ES-I3 (cell line): Measurements from ENCODE around the gene NRSN2.
A peak's percentile ranks its signal among the peaks of the same experiment; 100 is the strongest.
"Not testable (repeated sequence)": the region's sequence is repeated elsewhere in the genome, so short reads cannot be mapped to it uniquely, and the experiment has no call there.

Experiments
- H3K36me3 ChIP-seq: 2 replicates; pipeline ENCODE4 v1.6.1; 2013; ENCODE audit warnings: mild to moderate bottlenecking, low read length, control low read depth, moderate library complexity; ENCODE audit not compliant: insufficient read depth
- H3K4me1 ChIP-seq: 2 replicates; pipeline ENCODE4 v1.6.1; 2013; ENCODE audit warnings: mild to moderate bottlenecking, control low read depth, low read length; ENCODE audit not compliant: insufficient read depth
- H3K9ac ChIP-seq: 2 replicates; pipeline ENCODE4 v1.6.1; 2013; ENCODE audit warnings: low read depth, mild to moderate bottlenecking, low read length, moderate library complexity
- H3K9me3 ChIP-seq: 2 replicates; pipeline ENCODE4 v1.6.1; 2013; ENCODE audit warnings: mild to moderate bottlenecking, low read length, moderate library complexity; ENCODE audit not compliant: control insufficient read depth, insufficient read depth

Gene NRSN2

DNA sequence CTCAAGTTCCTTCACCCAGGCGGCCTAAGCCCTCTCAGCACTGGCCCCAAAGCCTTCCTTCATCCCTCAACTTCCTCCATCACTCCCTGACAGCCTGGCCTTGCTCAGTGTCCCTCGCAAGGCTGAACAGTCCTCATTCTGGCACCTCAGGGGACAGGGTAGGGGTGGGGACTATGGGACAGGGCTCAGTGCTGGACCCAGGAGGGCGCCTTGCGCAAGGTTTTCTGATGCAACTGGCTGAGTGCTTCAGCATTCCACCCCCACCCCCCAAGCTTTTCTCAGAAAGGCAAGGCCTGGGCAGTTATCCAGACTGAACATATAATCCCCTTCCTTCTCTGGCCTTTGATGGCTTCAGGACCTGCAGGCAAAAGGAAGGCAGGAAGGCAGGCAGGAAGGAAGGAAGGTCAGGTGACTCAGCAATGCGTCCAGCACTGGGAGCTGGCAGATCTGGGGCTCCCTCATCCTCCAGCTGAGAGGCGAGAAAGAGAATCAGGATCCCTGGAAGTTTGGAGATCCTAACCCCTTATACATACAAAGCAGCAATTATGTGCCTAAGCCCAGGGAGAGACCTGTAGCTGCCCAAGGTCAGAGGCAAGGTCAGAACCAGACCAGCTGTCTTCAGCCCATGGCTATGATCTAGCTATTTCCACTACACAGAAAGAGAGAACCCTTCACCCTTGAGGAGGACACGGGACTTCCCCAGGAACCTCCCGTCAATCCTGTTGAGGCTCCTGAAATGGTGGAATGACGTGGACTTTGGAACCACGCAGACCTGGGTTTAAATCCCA lies 25.0 kb downstream of the NRSN2 start:
- H3K9ac ChIP-seq, result no peak overlapping the region
- H3K9me3 ChIP-seq, result no peaks in the 10 kb centered on the region
- no peaks in the 10 kb centered on the region for H3K36me3 ChIP-seq
- H3K4me1 ChIP-seq, result peaks cover 10% of the 10 kb centered on the region

DNA sequence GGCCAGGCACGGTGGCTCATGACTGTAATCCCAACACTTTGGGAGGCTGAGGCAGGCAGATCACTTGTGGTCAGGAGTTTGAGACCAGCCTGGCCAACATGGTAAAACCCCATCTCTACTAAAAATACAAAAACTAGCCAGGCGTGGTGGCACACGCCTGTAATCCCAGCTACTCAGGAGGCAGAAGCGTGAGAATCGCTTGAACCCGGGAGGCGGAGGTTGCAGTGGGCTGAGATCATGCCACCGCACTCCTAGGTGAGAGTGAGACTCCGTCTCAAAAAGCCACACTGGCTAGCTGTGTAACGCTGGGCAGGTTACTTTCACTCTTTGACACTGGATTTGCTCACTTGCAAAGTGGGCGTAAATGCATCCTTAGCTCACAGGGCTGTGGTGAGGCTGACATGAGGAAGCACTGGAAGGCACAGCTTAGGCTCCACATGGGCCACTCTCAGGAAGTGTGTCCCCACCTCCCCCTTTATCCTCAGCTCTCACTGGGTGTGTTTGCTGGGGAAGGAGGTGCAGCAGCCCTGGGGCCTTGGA lies 25.7 kb downstream of the NRSN2 start:
- H3K4me1 ChIP-seq, result peaks cover 10% of the 10 kb centered on the region
- not testable (repeated sequence) for H3K9me3 ChIP-seq, H3K36me3 ChIP-seq, H3K9ac ChIP-seq

DNA sequence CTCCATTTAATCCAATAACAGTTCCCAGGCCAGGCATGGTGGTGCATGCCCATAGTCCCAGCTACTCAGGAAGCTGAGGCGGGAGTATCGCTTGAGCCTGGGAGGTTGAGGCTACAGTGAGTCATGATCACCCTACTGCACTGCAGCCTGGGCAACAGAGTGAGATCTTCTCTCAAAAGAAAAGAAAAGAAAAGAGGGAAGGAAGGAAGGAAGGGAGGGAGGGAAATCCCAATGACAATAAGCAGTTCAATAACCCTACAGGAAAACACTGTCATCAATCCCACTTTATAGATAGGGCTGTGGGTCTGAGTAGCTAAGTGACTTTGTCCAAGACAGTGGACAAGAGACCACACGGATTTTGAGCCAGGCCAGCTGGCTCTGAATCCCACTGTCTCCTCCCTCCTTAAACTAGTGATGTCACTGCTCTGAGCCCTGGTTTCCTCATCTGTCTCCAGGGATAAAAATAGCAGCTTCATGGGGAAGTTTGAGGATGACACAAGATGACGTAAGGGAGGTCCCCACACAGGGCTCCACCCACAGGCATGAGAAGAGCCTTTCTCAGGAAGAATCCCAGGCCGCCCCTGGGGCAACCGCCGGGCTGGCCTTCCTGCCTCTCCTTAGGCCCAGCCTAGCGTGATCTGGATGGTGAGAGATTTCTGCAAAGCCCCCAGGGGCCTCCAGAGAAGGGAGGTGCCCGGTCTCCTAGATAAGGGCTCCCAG lies 26.4 kb downstream of the NRSN2 start:
- Histone ChIP-seq H3K9ac (no peak overlapping the region), H3K36me3 (no peaks in the 10 kb centered on the region), H3K9me3 (no peaks in the 10 kb centered on the region), H3K4me1 (peaks cover 14% of the 10 kb centered on the region)

DNA sequence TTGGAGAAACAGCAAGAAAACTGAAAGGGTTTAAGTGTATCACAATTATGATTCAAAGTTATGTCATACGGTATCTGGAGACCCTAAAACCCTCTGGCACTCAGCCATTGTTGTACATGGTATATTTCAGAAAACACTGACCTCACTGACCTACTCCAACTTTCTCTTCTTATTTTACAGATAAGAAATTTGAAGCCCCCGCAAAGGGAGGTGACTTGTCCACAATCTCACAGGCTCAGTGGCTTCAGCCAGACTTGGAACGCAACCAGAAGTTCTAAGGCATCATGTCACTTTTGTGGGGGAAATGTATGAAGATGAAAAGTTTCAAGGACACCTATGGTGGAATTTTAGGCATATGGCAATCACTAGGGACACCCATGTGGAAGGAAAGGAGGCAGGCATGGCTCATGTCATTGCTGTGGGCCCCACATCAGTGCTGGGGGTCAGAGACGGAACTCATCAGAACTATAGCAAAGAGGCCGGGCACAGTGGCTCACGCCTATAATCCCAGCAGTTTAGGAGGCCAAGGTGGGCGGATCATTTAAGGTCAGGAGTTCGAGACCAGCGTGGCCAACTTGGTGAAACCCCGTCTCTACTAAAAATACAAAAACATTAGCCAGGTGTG lies 28.5 kb downstream of the NRSN2 start:
- Histone ChIP-seq H3K9ac (no peak overlapping the region), H3K36me3 (no peaks in the 10 kb centered on the region), H3K9me3 (no peaks in the 10 kb centered on the region), H3K4me1 (peaks cover 14% of the 10 kb centered on the region)

GRCh38 chr20:376089-376488 lies 29.2 kb downstream of the NRSN2 start:
- Histone ChIP-seq H3K9me3 (no peaks in the 10 kb centered on the region), H3K9ac (no peak overlapping the region), H3K4me1 (peaks cover 14% of the 10 kb centered on the region), H3K36me3 (no peaks in the 10 kb centered on the region)

DNA sequence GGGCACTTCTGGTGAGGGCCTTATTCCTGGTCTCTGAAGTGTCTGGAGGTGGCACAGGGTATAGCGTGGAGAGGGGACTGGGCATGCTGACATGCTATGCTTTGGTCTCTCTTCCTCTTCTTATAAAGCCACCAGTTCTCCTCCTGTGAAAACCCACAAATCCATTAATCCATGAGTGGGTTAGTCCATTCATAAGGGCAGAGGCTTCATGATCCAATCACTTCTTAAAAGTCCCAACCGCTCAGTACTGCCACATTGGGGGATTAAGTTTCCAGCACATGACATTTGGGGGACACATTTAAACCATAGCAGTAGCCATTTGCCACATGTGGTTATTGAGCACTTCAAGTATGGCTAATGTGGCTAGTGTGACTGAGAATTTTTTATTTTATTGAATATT lies 29.8 kb downstream of the NRSN2 start:
- no peaks in the 10 kb centered on the region for H3K36me3 ChIP-seq
- H3K9me3 ChIP-seq, result no peaks in the 10 kb centered on the region
- peaks cover 10% of the 10 kb centered on the region for H3K4me1 ChIP-seq
- H3K9ac ChIP-seq, result no peak overlapping the region

DNA sequence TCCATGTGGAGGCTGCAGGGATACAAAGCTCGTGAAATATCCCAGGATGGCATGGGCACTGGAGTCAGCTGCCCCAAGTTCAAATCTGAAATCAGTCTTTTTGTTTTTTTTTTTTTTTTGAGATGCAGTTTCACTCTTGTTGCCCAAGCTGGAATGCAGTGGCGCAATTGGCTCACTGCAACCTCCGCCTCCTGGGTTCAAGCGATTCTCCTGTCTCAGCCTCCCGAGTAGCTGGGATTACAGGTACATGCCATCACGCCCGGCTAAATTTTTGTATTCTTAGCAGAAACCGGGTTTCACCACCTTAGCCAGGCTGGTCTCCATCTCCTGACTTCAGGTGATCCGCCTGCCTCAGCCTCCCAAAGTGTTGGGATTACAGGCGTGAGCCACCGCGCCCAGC lies 30.7 kb downstream of the NRSN2 start:
- H3K36me3 ChIP-seq, result not testable (repeated sequence)

DNA sequence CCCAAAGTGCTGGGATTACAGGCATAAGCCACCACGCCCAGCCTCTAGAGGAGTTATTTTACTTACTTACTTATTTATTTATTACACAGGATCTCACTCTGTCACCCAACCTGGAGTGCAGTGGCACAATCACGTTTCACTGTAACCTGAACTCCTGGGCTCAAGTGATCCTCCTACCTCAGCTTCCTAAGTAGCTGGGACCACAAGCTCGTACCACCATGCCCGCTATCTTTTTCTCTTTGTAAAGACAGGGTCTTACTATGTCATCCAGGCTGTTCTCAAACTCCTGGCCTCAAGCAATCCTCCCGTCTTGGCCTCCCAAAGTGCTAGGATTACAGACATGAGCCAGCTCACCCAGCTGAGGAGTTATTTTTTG lies 32.0 kb downstream of the NRSN2 start:
- Histone ChIP-seq H3K9ac (no peak overlapping the region), H3K9me3 (no peaks in the 10 kb centered on the region), H3K36me3 (no peaks in the 10 kb centered on the region), H3K4me1 (peaks cover 4% of the 10 kb centered on the region; the same call in 1 of the 2 replicates)

More for the DNA sequence above, 30.7 kb downstream of the NRSN2 start:
- H3K4me1 ChIP-seq, H3K9ac ChIP-seq, H3K9me3 ChIP-seq: not testable (repeated sequence)

DNA sequence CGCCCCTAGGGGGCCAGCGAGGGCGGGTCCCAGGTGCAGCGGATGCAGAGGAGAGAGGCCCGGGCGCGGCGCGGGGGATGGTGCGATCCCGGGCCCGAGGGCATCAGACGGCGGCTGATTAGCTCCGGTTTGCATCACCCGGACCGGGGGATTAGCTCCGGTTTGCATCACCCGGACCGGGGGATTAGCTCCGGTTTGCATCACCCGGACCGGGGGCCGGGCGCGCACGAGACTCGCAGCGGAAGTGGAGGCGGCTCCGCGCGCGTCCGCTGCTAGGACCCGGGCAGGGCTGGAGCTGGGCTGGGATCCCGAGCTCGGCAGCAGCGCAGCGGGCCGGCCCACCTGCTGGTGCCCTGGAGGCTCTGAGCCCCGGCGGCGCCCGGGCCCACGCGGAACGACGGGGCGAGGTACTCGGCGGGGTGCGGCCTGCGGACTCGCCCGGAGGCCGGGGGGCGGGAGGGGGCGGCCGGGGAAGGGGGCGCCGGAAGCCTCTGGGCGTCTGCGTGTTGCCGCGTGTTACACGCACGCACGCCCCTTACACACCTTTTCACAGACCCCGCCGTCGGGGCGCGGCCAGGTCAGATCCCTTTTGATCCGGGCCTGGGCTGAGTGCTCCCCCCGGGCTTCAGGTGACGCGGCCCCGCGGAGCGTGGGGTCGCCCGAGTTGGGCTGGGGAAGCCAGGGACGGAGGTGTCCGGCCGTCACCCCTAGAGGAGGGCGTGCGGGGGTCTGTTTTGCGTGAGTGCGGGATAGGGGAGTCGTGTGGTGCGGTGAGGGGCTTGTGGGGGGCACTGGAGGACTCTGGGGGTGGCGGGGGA lies 34.1 kb downstream of the NRSN2 start:
- peak overlapping the region; percentile 74 for H3K9ac ChIP-seq
- peaks cover 3% of the 10 kb centered on the region; the same call in 1 of the 2 replicates for H3K36me3 ChIP-seq
- H3K4me1 ChIP-seq, result peaks cover 4% of the 10 kb centered on the region; the same call in 1 of the 2 replicates
- H3K9me3 ChIP-seq, result no peaks in the 10 kb centered on the region

DNA sequence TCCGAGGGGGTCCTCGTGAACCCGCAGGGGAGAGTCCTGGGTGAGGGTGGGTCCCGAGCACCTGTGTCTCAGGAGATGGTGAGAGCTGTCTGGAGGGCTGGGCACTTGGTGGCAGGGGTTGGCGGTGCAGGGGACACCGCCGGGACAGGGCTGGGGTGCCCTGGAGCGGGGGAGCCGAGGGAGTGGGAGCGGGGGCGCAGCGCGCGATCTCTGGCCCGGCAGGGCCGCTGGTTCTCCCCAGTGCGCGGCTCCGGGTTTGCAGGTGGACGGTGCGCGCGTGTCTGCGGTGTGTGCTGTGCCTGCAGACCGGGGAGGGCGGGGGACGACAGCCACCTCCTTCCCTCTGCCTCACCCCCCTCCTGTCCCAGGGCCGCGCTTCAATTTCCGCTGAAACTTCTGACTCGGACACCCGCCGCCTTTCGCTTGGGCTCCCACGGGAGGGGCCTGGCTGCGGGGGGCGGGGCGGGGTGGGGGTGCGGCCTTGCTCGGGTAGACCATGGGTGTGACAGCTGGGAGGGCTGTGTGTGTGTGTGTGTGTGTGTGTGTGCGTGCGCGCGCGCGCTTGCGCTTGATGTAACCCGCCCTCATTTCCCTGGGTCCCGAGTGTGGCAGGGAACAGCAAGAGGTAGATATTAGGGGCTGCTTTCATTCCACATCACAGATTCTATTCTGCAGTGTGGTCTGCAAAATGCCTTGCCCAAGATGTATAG lies 34.8 kb downstream of the NRSN2 start:
- H3K9ac ChIP-seq, result peak overlapping the region; percentile 74
- peaks cover 4% of the 10 kb centered on the region; the same call in 1 of the 2 replicates for H3K4me1 ChIP-seq
- H3K9me3 ChIP-seq, result no peaks in the 10 kb centered on the region
- H3K36me3 ChIP-seq, result peaks cover 3% of the 10 kb centered on the region; the same call in 1 of the 2 replicates

GRCh38 chr20:382291-383115 lies 35.6 kb downstream of the NRSN2 start:
- peak overlapping the region; percentile 46; the same call in 1 of the 2 replicates for H3K9ac ChIP-seq

DNA sequence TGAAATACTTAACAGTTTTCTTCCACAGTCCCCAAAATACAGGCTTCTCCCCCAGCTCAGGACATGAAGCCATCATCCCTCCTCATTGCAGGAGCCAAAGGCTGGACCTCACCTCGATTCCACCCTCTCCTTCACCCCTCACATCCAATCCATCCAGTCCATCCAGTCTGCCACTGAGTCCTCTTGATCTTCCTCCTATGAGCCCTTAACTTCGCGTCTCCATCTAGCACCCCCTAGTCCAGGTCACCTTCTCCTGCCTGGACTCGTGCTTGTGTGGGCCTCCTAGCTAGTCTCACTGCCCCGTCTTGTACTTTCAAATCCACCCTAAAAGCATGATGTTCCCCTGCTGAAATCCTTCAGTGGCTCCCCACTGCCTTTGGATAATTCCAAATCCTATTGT lies 37.0 kb downstream of the NRSN2 start:
- Histone ChIP-seq H3K36me3 (peaks cover 11% of the 10 kb centered on the region; the same call in 1 of the 2 replicates), H3K9ac (no peak overlapping the region), H3K9me3 (no peaks in the 10 kb centered on the region), H3K4me1 (no peaks in the 10 kb centered on the region; the same call in 1 of the 2 replicates)

More at GRCh38 chr20:382291-383115, 35.6 kb downstream of the NRSN2 start:
- H3K36me3 ChIP-seq, result peaks cover 3% of the 10 kb centered on the region; the same call in 1 of the 2 replicates
- H3K9me3 ChIP-seq, result no peaks in the 10 kb centered on the region
- H3K4me1 ChIP-seq, result peaks cover 4% of the 10 kb centered on the region; the same call in 1 of the 2 replicates
